ENCODE measurements around the gene NNMT. TPM values are rescaled to one million over a fixed set of nuclear protein-coding genes. Genes with fewer than 3 reads are reported as not detected.

Gene NNMT
- total RNA-seq, 4 donors from 2014 or later = 371 to 1,487 (median 726) TPM

DNA sequence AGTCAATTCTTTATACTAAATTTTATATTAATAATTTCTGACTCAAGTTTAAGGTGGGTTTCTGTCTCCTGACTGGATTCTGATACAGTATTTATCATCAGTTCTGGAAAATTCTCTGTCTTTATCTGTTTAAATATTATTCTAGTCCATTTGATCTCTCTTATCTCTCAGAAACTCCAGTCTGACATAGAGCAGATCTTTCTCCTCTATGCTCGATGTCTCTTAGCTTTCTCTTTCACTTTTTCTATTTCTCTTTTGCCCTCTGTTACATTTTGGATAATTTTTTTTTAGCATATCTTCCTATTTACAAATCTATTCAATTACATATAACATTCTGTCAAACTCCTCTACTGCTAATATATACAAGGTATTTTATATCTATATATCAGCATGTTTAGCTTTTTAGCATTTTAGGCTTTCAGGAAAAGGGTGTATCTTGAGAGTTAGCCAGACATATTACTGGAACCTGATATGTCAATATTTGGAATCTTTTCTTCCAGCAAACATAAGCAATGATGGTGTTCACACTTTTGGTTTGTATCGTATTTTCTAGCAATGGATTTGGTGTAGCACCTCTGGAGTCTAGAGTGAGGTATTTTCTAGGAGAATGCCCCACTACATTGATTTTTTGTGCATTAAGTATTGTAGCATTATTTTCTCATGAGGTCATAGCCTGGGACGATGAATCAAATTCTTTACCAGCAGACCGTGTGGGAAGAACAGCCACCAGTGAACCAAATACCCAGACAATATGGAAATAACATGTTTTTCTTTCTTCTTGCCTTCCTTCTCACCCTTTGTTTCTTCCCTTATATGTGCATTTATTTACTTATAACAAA is 4.1 kb upstream of the NNMT start:
- TF ChIP-seq, protein P1, sequence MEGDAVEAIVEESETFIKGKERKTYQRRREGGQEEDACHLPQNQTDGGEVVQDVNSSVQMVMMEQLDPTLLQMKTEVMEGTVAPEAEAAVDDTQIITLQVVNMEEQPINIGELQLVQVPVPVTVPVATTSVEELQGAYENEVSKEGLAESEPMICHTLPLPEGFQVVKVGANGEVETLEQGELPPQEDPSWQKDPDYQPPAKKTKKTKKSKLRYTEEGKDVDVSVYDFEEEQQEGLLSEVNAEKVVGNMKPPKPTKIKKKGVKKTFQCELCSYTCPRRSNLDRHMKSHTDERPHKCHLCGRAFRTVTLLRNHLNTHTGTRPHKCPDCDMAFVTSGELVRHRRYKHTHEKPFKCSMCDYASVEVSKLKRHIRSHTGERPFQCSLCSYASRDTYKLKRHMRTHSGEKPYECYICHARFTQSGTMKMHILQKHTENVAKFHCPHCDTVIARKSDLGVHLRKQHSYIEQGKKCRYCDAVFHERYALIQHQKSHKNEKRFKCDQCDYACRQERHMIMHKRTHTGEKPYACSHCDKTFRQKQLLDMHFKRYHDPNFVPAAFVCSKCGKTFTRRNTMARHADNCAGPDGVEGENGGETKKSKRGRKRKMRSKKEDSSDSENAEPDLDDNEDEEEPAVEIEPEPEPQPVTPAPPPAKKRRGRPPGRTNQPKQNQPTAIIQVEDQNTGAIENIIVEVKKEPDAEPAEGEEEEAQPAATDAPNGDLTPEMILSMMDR (IDR thresholded peaks at IDR 0.05; ENCODE audit: low read depth) = no peak

DNA sequence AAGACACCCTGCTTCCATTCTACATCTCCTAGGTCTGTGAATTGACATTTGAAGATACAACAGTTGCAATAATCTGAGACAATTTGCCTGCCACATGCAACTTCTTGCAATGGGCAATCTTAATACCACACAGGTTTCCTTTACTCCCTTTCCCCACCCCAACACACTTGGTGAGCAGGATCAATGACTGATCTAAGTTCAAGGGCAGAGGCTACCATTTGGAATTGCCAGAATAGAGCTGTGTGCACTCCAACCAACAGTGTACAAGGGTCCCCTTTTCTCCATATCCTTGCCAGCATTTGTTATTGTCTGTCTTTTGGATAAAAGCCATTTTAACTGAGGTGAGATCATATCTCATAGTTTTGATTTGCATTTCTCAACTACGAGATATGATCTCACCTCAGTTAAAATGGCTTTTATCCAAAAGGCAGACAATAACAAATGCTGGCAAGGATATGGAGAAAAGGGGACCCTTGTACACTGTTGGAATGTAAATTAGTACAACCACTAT is 2.9 kb upstream of the NNMT start:
- TF ChIP-seq, protein P1 (IDR thresholded peaks at IDR 0.05; ENCODE audit: low read depth) = no peak

DNA sequence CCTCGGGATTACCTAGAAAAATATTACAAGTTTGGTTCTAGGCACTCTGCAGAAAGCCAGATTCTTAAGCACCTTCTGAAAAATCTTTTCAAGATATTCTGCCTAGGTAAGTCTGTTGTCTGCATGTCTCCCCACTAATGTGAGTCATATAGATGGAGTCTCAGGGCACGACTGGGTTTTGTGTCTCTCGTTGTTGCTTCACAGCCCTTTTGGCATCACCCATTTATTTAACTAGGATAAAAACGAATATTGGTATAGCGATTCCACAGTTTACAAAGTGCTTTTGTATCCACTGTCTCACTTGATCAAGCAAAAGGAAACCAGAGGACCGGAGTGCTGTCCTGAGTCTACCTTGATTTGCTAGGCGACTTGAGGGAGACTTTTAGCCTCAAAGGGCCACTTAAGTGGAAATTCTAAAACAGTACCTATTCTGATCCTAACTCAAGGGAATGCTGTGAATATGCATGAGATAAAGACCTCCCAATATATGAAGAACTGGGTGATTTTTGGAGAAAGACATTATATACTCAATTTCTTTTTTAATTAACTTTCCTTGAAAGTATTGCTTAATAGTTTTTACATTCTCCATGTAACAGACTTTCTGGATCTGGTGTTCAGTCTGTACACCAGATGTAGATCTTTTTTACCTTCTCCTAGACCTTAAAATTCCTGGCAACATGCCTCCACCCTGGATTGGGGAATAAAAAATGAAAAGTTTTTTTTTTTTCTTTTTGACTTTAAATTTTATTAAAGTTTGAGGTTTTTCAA is 590 bp downstream of the NNMT start:
- TF ChIP-seq, protein P1 (IDR thresholded peaks at IDR 0.05; ENCODE audit: low read depth) = no peak

DNA sequence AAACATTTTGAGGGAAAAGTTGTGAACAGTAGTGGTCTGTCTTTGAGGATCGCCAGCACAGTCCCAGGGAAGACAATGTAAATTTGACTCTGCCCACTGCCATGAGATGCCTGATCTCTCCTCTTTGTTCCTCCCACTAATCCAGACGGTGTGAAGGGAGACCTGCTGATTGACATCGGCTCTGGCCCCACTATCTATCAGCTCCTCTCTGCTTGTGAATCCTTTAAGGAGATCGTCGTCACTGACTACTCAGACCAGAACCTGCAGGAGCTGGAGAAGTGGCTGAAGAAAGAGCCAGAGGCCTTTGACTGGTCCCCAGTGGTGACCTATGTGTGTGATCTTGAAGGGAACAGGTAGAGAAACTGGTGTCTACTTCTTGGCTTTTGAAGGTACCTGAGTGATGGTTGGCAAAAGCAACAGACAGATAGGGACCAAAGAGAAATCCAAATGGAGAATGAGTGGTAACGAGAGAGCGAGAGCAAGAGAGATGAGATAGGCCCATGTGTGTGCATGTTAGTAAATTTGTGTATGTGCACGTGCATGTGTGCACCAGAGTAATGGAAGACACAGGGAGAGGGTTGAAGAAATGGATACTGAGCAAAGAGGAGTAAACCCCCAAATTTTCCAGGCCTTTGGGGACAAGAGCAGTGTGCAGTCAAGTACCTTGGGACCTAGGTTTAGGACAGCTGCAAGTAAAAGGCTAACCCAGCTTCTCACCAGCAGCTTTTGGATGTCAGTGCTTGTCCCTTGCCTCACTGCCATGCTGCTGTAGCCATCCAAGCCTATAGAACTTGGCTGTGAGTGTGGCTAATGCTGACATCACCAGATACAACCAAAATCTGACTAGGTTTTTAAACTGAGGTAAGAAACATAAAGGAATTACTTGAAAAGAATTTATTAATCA is 1.9 kb downstream of the NNMT start:
- TF ChIP-seq, protein P1 (IDR thresholded peaks at IDR 0.05; ENCODE audit: low read depth) = no peak

DNA sequence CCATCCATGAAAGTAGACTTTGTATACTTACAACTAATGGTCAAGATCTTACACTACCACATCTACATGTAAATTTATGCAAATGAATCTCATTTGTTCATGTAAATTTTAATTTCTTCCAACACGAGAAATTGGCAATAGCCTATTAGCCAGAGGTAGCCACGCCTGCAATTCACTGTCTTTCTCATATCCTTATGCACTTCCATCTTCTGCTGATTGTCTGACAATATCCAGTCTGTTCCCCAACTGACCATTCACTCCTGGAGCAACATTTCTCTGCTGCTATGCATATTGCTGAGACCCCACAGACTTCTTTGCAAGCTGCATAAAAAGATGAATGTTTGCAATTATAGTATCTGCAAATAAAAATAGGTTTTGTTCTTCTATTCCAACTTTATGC is 2.5 kb downstream of the NNMT start:
- TF ChIP-seq, protein P1 (IDR thresholded peaks at IDR 0.05; ENCODE audit: low read depth) = no peak

DNA sequence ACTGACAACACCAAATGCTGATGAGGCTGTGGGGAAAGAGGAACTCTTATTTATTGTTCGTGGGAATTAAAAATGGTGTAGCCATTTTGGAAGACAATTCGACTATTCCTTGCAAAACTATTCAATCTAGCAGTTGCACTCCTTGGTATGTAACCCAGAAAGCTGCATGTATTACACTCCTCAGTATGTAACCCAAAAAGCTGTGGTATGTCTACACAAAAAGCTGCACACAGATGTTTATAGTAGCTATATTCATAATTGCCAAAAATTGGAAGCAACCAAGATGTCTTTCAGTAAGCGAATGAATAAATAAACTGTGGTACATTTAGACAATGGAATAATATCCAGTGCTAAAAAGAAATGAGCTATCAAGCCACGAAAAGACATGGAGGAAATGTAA is 4.9 kb downstream of the NNMT start:
- TF ChIP-seq, protein P1 (IDR thresholded peaks at IDR 0.05; ENCODE audit: low read depth) = no peak
